Endometrium (tissue), 2 donors: ENCODE results near the gene SCFD2.
A peak's percentile ranks its signal among the peaks of the same experiment; 100 is the strongest.
"Not testable (repeated sequence)": the region's sequence is repeated elsewhere in the genome, so short reads cannot be mapped to it uniquely, and the experiment has no call there.

ENCODE experiments used
- FAIRE-seq: peaks from 2 replicates; lab custom pipeline; 2012; peaks lifted over from hg19 to GRCh38; lab: Jason Lieb, UNC
- donor health status: control.
- donor health status: control.

Gene SCFD2

GRCh38 chr4:53139256-53139655 is 226.6 kb downstream of the SCFD2 start:
- not testable (repeated sequence) for FAIRE-seq

DNA sequence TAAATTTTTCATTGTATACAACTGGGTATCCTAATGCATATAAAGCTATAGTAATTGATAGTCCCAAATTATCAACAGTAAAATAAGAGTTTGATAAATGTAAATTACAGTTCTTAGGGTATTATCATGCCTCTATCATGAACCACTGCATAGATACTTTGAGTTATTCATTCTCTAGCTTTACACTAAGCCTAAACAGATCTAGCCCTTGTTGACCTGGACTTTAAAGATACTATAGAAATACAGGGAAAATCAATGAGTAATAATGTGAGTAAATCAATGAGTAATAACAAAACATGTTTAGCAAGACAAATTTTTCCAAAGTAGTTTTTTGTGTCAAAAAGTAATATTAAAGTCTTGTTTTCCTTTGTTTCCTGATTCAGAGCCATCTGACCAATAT is 228.4 kb downstream of the SCFD2 start:
- no peak for FAIRE-seq

DNA sequence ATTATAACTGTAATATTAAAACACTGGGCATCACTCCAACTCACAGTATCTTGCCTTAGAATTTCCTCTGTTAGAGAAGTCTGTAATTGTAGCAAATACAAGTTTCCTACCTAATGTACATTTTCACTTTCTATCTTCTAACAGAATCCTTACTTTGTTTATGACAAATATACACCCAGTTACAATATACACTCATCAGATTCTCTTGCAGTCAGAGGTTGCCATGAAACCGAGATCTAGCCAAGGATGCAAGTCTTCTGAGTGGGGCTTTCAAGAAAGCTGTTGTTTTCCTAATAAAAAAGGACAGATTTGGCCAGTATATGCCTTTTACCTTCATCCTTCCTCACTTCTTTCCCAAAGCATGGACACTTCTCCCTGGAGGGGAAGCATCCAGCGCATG is 228.9 kb downstream of the SCFD2 start:
- no peak for FAIRE-seq

- FAIRE-seq: peak; percentile 95
Observed at GRCh38 chr4:53132132-53132891, 233.5 kb downstream of the SCFD2 start.

- FAIRE-seq: no peak
Observed at GRCh38 chr4:53131562-53131925, 234.3 kb downstream of the SCFD2 start.

- no peak for FAIRE-seq
Observed at GRCh38 chr4:53130896-53131561, 234.8 kb downstream of the SCFD2 start.

DNA sequence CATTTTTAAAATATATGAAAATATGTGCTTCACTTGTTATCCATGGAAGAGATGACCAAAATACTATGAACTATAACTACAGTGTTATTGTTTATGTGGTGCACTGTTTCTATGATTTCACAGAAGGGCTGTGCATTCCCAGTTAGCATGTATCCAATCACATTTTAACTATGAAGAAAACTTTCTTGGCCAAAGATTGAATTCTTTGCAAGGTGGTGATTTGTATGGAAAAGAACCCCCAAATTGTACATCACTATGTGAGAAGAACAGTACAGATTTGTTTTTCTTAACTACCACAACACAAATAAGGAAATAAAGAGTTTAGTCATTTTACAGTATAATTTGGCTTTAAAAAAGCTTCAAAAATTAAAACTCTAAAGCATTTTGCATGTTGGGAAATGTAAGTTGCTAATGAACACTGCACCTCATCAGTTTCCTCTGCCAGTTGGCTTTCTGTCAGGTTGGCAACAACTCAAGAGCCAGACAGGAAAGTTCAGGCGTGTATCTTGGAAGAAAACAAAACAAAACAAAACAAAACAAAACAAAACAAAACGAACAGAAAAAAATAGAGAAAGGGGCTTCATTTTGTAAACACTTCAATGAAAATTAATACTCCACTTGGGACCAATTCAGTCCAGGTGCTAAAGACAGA is 237.0 kb downstream of the SCFD2 start:
- peak; percentile 95 for FAIRE-seq

- FAIRE-seq: no peak
Observed at GRCh38 chr4:53128231-53128630, 237.6 kb downstream of the SCFD2 start.

GRCh38 chr4:53127365-53127764 is 238.5 kb downstream of the SCFD2 start:
- no peak for FAIRE-seq

DNA sequence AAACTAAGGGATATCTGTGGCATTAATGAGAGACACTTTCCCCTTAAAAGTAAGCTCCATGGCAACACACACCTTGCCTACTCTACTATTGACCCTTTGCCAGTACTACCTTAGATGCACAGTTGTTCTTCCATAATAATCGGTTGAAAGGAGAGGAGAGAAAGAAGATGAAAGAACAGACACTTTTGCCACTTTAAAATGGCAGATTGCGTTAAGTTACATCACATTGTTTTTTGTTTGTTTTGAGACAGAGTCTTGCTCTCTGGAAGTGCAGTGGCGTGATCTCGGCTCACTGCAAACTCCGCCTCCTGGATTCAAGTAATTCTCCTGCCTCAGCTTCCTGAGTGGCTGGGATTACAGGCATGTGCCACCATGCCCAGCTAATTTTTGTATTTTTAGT is 239.8 kb downstream of the SCFD2 start:
- FAIRE-seq: no peak

DNA sequence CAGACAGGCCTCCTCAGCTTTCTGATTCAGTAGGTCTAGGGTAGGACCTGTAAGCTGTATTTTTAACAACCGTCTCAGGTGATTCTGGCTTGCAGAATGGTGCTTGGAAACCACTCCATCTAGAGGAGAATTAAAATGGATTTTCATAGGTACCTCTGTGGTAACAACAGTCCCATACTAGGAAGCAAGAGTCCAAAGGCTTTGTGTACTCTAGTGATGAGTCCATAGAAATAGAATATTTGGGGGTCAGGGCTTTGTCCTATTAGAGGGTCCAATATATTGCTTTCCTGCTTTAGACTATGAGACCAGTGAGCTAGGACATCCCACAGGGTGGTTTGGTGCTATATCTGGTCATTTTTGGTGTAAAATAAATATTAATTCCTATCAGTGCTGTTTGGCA is 242.0 kb downstream of the SCFD2 start:
- FAIRE-seq: no peak

- FAIRE-seq: no peak
Observed at GRCh38 chr4:53123171-53123570, 242.7 kb downstream of the SCFD2 start.

DNA sequence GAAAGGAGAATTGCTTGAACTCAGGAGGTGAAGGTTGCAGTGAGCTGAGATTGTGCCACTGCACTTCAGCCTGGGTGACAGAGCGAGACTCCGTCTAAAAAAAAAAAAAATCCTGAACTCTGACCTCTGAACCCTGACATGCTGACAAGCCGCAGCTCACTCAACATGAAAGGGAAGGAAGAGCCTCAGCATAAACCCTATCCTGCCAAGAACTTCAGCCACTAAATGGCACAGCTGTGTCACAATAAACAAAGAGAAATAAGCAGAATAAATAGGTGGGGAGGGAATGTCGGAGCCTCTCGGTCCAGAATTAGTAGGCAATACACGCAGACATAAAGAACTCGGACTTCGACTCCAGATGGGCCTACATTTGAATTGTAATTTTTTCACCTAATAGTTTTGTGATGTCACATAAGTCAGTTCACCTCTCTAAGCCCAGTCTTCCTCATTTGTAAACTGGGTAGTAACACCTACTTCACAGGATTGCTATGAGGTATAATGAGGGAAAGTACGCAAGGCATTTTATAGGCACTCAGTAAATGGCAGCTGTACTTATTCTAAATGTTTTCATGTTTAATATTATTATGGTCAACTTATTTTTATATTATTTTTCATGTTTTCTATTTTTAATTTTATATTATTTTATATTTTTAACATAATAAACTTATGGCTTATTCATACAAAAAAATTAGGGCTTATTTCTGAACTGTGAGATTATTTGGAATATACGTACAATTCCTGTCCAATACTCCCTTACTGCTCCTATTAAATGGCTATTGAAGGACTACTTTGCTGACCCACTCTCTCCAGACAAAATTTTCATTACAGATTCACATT is 243.4 kb downstream of the SCFD2 start:
- FAIRE-seq: no peak

- FAIRE-seq: no peak
Observed at GRCh38 chr4:53121264-53121865, 244.5 kb downstream of the SCFD2 start.

DNA sequence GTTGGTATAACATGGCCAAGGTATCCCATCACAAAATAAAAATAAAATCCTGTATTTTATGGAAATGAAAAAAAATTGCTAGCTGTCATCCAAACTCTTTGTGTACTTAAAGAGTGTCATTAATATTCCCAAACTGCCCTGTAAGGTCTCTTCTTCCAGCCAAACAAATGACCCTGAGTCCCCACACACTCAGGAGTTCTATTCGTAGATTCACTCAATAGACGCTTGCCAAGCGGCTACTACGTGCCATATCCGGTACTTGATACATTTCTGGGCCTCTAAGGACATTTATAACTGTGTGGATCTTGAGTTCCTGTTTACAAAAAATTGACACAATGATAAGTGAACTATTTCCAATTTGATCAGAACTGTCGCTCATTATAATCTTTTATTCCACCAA is 245.1 kb downstream of the SCFD2 start:
- no peak for FAIRE-seq

- FAIRE-seq: peak; percentile 33
Observed at GRCh38 chr4:53119680-53120079, 246.2 kb downstream of the SCFD2 start.

DNA sequence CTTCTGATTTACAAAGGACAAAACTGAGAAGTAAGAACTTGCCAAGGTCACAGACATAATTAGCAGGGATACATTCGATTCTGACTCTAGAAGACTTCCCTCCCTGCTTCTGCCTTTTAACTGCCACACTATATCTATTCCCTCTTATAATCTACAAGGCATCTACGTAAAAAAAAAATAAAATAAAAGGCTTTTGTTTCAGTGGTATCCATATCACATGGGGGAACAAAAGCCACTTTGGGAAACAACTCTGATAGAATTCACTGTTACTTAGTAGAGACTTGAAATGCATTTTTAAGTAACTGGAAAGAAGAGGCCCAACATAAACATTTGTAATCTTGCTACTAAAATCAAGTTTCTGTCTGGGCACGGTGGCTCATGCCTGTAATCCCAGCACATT is 247.2 kb downstream of the SCFD2 start:
- no peak for FAIRE-seq

DNA sequence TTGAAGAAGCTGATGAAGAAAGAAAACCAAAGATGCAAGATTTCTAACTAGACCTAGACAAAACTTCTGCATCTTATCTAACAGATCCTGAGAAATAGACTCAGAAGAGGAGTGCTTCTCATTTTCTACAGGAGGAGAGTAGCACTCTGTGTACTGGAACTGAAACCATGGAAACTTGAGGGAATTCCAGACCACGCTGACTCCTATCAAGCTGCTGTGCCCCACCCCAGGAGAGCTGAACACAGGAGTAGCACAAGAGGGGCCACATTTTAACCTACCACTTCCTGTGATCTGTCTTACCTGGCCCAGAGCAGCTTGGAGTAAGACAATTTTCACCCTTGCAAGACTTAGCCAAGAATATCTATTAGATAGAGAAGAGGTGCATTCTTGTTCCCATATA is 248.9 kb downstream of the SCFD2 start:
- no peak for FAIRE-seq

GRCh38 chr4:53113431-53114225 is 252.2 kb downstream of the SCFD2 start:
- FAIRE-seq: peak; percentile 23

GRCh38 chr4:53105313-53105712 is 260.5 kb downstream of the SCFD2 start:
- no peak for FAIRE-seq

- no peak for FAIRE-seq
Observed at GRCh38 chr4:53103481-53103880, 262.4 kb downstream of the SCFD2 start.
